WI38 (cell line): ENCODE data around the gene C1RL.

Experiments used
- H3K4me3 ChIP-seq: 2 replicates; pipeline ENCODE4 v1.5.1; 2011; ENCODE audit warnings: low read depth, mild to moderate bottlenecking, control low read depth, low read length
- CTCF ChIP-seq: IDR thresholded peaks from 2 replicates; pipeline ENCODE4 v1.5.1; 2012; ENCODE audit warnings: low read depth, mild to moderate bottlenecking, control low read depth, low read length

The C1RL gene

GRCh38 chr12:7078163-7078562, 30.9 kb downstream of the C1RL start:
- H3K4me3 ChIP-seq = no peak overlapping the region
- no peak for TF ChIP-seq CTCF

GRCh38 chr12:7076493-7076892, 32.5 kb downstream of the C1RL start:
- no peak for TF ChIP-seq CTCF
- H3K4me3 ChIP-seq = no peak overlapping the region

GRCh38 chr12:7075939-7076338, 33.1 kb downstream of the C1RL start:
- TF ChIP-seq CTCF = no peak
- H3K4me3 ChIP-seq = no peak overlapping the region

GRCh38 chr12:7075518-7075917, 33.5 kb downstream of the C1RL start:
- no peak for TF ChIP-seq CTCF
- no peak overlapping the region for H3K4me3 ChIP-seq

- no peak for TF ChIP-seq CTCF
- H3K4me3 ChIP-seq = no peak overlapping the region
Measured at GRCh38 chr12:7073946-7074345, 35.1 kb downstream of the C1RL start.

GRCh38 chr12:7072554-7072953, 36.5 kb downstream of the C1RL start:
- H3K4me3 ChIP-seq = no peak overlapping the region
- TF ChIP-seq CTCF = no peak

GRCh38 chr12:7072035-7072434, 37.0 kb downstream of the C1RL start:
- no peak for TF ChIP-seq CTCF
- no peak overlapping the region for H3K4me3 ChIP-seq

GRCh38 chr12:7069386-7069785, 39.6 kb downstream of the C1RL start:
- no peak overlapping the region for H3K4me3 ChIP-seq
- TF ChIP-seq CTCF = no peak
